Fibroblast of gingiva (primary cell): ENCODE measurements around the gene NEUROD4.

Experiments used
- DNase-seq: peaks from one replicate; pipeline ENCODE4 v3.0.0-alpha.2; 2011; ENCODE audit warnings: low read depth

NEUROD4 gene

GRCh38 chr12:54998958-54999510 is 20.7 kb upstream of the NEUROD4 start:
- no peak for DNase-seq

DNA sequence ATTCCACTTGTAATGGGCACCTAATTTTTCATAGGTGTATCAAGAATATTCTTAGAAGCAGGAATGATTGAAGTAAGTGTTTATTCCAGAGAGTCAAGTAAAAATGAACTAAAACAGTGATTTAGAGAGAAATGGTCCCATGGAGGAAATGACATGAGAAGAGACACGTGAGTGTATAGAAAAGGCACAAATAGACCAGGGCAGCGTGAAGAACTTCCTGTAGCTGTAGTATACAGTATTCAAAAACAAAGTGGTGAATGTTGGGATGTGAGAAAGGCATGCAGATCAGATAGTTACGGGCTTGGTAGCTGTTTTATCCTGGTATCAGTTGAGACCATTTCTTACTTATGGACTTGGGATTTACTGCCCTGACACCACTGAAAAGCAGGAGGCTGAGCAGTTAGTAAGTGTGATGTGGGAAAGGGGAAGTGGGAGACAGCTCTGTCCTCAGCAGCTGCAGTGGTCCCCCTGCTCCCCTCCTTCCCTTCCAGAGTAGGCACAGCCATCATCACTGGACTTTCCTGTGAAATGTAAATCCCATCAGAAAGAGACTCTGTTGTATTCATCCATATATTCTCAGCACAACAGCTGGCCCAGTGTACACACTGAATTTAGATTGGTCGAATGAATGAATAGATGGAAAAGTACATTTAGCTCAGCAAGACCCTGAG is 18.4 kb upstream of the NEUROD4 start:
- DNase-seq = no peak

GRCh38 chr12:55002355-55002754 is 17.4 kb upstream of the NEUROD4 start:
- DNase-seq = no peak

DNA sequence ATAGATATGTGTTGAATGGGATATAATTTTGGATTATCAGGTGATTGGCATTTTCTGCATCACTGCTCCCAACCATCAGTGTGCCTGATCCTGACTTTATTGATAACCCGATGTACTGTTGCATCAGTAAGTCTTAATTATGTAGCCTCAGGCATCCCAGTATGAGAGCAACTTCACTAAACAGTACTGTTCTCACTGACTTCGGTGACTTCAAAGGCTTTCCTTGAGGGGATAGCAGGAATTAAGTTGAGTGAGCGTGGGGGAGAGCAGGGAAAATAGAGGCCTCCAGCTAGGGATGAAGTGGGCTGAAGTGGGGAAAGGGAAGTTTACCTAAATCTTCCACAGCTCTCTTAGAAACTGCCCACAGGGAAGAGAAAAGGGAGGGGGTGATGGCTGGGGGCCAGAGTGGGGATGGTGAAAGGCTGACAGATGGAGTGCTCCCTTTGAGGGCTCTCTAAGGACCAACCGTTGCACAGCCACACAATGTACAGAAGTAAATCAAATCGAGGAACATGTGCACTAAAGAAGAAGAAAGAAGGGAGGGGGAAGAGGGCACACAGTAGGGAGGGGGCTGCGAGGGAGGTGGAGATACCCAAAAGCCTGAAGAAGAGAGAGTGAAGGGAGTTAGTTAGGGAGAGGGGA is 10.7 kb upstream of the NEUROD4 start:
- no peak for DNase-seq

DNA sequence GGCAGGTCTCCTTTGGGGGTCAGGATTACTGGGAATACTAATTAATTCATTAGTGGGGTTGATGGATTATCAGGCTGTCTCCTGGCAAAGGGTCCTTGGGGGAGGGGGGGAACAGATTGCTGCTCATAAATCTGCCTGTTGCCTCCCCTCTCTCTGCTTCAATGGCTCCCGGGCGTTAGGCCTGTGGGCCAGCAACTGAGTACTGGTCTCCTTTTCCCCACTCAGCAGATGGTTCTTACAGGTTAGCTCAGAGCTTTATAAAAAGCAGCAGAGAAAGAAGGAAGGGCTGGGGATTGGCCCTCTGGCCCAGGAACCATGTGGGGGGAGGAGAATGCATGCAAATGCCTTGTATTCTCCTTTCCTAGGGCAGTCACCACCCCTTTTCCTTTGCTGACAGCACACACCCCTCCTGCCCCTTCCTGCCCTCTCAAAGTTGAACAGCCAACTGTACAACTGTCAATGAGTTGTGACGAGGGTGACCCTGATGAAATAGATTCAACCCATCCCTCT is 2.3 kb upstream of the NEUROD4 start:
- no peak for DNase-seq

DNA sequence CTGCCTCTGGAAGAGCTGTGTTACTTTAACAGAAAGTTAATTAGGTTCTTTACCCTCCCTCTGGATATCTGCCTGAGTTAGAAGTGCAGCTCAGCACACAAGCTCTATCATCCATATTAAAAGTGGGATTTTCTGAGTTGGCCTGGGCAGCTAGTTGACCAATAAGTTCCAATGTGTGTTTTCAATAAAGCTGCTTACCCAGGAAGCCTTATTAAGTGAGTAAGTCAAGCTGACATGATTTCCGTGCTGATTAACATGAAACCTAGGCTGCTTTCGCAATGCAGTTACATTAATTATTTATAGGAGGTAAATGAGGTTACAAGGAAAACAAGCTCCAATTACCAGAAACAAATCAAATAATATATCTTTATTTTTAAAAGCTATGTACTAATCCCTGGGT is 4.8 kb downstream of the NEUROD4 start:
- DNase-seq = no peak

DNA sequence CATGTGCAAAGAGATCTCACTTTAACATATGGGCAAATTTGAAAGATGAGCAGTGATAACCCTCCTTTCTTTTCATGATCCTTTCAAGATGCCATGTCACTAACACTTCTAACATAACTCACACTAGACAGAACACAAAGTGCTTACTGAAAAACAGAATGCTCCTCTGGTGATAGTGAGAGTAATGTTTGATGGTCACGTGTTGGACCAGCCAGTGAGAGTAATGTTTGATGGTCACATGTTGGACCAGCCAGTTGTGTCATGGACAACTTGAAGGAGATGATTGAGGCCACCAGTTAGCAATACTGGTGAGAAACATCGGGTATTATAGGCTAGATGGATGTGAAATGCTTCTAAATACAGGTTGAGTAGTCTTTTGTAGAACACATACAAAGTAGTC is 5.7 kb downstream of the NEUROD4 start:
- DNase-seq = no peak

GRCh38 chr12:55034218-55034617 is 14.4 kb downstream of the NEUROD4 start:
- no peak for DNase-seq

DNA sequence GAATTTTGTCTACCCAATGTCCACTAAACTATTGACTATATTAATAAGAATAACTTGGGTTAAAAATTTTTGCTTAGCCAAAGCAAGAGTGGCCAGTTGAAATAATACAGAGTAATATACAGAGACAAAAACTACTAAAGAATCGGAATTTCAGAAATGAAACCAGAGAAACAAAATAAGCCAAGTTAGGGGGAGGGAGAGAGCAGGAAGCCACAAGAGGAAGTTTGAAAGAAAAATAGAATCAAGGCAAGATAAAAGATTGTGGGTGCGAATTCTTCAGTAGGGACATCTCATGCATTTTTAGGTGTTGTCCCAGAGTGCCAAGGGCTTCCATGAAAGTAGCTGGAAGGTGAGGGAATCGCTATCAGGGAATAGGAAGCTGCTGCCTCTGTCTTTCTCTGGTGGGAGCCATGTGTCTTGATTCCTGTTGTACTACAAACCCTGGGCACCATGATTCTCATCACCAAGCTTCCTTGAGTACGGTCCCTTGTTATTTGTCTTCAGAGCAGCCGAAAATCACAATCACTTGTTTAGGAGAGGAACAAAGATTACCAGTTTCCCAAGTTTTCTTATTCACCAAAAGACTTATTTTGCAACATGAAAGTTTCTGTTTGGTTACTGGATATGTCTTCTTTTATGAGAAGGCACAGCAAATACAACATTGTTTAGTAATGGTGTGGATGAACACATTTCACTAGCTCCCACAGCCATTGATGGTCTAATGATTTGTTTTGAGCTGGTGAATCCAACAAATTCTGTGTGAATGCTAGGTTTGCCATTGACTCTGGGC is 16.7 kb downstream of the NEUROD4 start:
- DNase-seq = no peak

DNA sequence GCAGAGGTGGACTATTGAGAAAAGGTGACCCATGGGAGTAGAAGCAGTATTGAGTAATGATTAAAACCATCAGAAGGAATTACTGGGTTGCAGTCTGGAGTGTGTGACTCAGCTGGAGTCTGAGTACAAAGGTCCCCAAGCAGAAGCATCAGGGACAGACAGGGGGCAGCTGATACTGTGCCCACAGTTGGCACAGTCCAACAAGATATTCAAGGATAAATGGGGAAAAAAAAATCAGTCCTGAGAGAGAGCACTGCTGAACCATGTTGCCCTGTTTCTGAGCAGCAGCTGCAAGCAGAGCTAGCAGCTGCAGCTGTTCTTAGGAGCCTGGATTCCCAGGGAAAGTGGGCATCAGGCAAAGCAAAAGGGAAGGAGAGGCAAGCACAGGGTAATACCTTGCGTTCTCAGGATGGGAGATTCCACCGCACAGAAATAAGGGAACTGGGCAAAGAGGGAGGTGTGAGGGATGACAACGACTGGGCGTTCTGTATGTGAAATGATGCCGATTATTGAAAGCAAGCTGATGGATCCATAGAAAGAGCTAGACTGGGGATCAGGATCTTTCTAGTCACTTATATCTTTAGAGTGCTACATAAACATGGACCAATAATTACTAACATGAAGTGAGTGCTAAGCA is 17.7 kb downstream of the NEUROD4 start:
- no peak for DNase-seq

GRCh38 chr12:55039395-55040354 is 19.9 kb downstream of the NEUROD4 start:
- DNase-seq = no peak

GRCh38 chr12:55041345-55042055 is 21.7 kb downstream of the NEUROD4 start:
- no peak for DNase-seq

GRCh38 chr12:55043542-55043941 is 23.8 kb downstream of the NEUROD4 start:
- DNase-seq = no peak

GRCh38 chr12:55044135-55044534 is 24.4 kb downstream of the NEUROD4 start:
- no peak for DNase-seq

DNA sequence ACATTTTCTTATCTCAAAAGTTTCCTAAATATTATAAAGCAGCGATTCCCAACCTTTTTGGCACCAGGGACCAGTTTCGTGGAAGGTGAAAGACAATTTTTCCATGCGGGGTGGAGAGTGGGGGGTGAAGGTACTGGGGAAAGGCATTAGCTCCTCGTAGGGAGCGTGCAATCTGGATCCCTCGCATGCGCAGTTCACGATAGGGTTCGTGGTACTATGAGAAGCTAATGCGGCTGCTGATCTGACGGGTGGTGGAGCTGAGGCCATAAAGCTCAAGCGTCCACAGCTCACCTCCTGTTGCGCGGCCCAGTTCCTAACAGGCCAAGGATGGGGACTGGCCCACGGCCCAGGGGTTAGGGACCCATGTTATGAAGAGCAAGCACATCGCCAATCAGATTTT is 29.9 kb downstream of the NEUROD4 start:
- no peak for DNase-seq

GRCh38 chr12:55051197-55051947 is 31.6 kb downstream of the NEUROD4 start:
- DNase-seq = no peak

GRCh38 chr12:55057481-55057880 is 37.7 kb downstream of the NEUROD4 start:
- no peak for DNase-seq

DNA sequence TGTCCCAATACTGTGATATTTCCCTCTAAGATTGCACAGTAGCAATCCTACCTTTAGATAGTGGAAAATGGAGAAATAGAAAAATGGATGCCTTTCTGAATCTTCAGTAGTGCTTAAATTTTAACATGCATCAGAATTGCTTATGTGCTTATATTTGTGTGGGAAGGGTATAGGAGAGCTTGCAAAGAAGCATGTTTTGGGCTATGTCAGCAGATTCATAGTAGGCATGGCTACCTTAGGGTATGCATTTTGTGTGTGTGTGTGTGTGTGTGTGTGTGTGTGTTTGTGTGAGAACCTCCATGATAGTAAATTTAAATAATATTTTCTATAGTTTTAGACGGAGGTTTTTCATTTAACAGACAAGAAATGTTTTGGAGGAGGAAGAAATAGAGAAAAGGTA is 38.3 kb downstream of the NEUROD4 start:
- no peak for DNase-seq

- no peak for DNase-seq
These were observed 39.0 kb downstream of the NEUROD4 start for GRCh38 chr12:55058776-55059175.

DNA sequence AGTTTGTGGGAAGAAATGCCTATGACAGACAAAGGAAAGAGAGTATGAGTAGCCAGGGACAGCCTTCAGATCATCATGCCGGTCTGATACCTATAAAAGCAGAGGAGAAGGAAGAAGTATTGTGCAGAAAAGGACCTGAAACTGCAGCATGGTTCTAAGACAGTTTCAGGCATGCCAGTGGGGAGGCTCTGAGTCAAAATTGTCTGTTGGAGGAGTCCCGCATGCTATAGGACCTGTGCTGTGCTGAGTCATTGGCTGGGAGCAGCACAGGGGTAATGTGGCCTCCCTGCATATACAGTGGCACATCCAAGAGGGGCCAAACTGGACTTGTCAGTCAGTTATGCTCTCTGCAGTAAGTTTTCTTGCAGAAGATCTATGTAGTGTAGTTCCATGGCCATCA is 40.7 kb downstream of the NEUROD4 start:
- DNase-seq = no peak
